HG03095 (cell line): ENCODE data around the gene CHSY1.
"Not testable (repeated sequence)": the region's sequence is repeated elsewhere in the genome, so short reads cannot be mapped to it uniquely, and the experiment has no call there.

Source experiments
- ATAC-seq: cut with Tn5 transposase; IDR thresholded peaks from one replicate; pipeline ENCODE4 v1.9.1; 2021; ENCODE audit warnings: moderate library complexity; ENCODE audit not compliant: unreplicated experiment

The CHSY1 gene, protein sequence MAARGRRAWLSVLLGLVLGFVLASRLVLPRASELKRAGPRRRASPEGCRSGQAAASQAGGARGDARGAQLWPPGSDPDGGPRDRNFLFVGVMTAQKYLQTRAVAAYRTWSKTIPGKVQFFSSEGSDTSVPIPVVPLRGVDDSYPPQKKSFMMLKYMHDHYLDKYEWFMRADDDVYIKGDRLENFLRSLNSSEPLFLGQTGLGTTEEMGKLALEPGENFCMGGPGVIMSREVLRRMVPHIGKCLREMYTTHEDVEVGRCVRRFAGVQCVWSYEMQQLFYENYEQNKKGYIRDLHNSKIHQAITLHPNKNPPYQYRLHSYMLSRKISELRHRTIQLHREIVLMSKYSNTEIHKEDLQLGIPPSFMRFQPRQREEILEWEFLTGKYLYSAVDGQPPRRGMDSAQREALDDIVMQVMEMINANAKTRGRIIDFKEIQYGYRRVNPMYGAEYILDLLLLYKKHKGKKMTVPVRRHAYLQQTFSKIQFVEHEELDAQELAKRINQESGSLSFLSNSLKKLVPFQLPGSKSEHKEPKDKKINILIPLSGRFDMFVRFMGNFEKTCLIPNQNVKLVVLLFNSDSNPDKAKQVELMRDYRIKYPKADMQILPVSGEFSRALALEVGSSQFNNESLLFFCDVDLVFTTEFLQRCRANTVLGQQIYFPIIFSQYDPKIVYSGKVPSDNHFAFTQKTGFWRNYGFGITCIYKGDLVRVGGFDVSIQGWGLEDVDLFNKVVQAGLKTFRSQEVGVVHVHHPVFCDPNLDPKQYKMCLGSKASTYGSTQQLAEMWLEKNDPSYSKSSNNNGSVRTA

GRCh38 chr15:101251830-101252820 lies at the start of gene CHSY1:
Gene CHSY1 (minus strand): TSS chr15:101252048. CDS start chr15:101251456, 592 bp downstream.
- ATAC-seq: peak; percentile 66

- ATAC-seq: no peak
Observed at GRCh38 chr15:101296418-101297405, 44.9 kb upstream of the CHSY1 start.

DNA sequence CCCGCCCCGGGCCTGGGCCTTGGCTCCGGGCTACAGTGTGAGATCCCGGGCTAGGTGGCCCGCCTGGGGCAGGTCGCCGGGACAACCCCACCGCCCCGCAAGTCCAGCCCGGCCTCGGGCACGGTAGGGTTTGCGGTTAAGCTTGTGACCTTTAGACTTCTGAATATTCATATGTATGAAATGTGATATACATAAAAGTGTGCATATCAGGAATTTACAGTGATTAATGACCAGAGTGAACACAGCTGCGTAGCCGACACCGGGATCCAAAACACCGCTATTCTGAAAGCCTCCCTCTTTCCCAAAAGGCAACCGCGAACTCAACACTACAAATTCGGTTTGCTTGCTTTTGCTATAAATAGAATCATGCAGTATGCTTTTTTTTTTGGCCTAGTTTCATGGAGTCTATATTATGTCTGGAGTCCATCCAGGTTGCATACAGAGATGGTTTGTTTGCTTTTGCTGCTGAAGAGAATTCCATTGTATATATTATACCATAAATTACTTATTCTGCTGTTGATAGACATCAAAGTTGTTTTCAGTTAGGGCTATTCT lies 43.8 kb upstream of the CHSY1 start:
- no peak for ATAC-seq

GRCh38 chr15:101294731-101295606 lies 43.1 kb upstream of the CHSY1 start, which contains the start of gene SNRPA1:
Gene SNRPA1 (minus strand): TSS chr15:101295248. CDS start chr15:101295178, 70 bp downstream.
- ATAC-seq: peak; percentile 68

- no peak for ATAC-seq
Observed at GRCh38 chr15:101293122-101293521, 41.3 kb upstream of the CHSY1 start.

DNA sequence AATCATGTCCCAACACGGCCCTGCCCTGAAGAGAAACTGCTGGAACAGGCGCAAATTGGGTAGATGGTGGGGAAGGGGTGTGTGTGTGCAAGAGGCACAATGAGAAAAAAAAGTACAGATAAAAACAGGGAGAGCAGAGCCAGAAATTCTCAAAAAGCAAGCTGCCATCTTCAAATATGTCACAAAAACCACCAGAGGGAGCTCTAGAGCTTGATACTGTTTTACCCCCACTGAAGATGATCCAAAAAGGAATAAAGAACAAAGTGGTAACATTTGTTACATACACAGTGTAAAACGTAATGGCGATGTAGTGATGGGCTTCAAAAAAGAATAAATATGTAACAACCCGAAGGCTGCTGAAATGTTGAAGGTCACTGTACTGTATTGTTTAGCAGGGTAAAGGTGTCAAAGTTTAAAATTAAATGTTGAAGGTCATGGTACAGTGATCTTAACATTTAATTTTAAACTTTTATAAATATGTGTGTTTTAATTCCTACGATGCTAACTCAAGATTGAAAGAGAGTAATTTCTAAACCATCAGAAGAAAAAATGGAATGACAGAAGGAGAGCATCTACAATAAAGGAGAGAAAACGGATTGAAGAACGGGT lies 37.2 kb upstream of the CHSY1 start:
- ATAC-seq: no peak

- ATAC-seq: not testable (repeated sequence)
Observed at GRCh38 chr15:101287342-101287741, 35.5 kb upstream of the CHSY1 start.

DNA sequence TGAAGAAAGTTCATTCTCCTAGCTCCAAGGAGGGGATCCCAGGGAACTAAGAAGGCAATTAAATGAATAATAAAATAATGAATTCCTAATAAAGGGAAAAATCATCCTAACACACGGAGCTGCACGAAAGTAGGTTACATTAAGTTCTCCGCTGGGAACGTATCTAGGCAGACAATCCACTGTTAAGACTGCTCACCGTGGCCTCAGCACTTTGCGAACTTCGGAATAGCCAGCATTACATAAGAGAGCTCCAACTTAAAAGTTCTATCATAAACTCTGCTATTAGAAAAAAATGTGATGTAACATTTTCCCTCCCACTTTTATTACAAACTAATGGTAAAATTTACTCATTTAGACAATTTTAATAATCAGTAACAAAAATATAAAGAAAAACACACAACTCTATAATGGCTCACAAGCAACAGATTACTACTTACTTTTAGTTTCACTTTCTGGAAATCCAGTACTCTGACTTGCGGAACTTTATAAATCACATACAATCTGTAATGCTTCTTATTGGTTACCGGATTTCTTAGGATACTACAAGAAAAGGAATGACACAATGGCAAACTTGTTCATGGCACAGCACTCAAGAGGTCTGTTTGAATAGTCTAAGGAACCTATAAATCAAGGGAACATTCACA lies 34.7 kb upstream of the CHSY1 start:
- no peak for ATAC-seq

GRCh38 chr15:101283931-101284330 lies 32.1 kb upstream of the CHSY1 start:
- ATAC-seq: no peak

- ATAC-seq: no peak
Observed at GRCh38 chr15:101280007-101280406, 28.2 kb upstream of the CHSY1 start.

GRCh38 chr15:101277943-101278564 lies 26.2 kb upstream of the CHSY1 start:
- no peak for ATAC-seq

- ATAC-seq: peak; percentile 92
Observed at GRCh38 chr15:101277038-101277822, 25.4 kb upstream of the CHSY1 start, which contains the start of gene SELENOS. Gene SELENOS (minus strand): TSS chr15:101277485. CDS start chr15:101277417, 68 bp downstream.

DNA sequence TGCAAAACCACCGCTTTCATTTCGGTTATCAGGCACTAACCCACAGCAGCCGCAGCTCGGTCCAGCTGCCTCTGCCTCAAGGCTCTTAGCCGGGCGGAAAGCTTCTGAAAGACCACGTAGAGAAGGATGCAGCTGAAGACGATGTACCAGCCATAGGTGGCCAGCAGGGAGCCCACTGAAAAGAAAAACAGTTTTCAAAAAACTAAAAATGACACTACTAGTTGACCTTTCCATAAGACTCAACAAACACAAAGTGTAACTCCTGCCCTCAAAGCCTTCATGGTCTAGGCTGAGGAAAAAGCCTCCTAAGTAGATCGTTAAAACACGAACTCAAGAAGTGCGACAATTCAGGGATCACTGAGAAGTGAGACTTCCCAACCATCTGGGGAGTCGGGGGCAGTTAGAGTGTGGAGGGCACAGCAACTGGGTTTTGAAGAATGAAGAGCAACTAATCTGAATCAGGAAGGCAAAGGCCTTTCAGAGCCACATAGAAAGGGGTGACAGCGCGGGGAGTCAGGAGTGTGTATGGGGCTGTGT lies 24.7 kb upstream of the CHSY1 start:
- ATAC-seq: peak; percentile 26

GRCh38 chr15:101275018-101275417 lies 23.2 kb upstream of the CHSY1 start:
- ATAC-seq: peak; percentile 30

- no peak for ATAC-seq
Observed at GRCh38 chr15:101273534-101273933, 21.7 kb upstream of the CHSY1 start.

DNA sequence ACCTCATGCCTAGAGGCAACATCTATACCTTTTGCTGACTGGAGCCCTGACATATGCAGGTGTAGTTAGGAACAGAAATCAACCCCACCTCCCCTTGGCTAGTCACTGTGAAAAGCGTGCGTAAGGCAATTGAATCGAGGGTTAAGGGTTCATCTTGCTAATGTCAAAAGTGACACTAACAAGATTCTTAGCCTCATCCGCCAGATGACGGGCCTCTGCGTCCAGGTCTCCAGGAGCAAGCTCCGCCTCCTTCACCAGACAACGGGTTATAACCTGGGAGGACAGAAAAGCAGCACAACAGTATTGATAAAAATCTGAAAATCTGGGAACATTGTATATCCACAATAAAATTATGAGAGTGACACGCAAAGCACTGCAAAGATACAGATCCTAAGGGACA lies 20.7 kb upstream of the CHSY1 start:
- ATAC-seq: no peak
